ENCODE data around the gene ACOT7.
"Not testable (repeated sequence)": the region's sequence is repeated elsewhere in the genome, so short reads cannot be mapped to it uniquely, and the experiment has no call there.

ACOT7 gene

GRCh38 chr1:6393400-6394187, at the start of gene ACOT7:
Gene ACOT7, minus strand, starts transcription at chr1:6393767. Its CDS starts 368 bp downstream, at chr1:6393399.
- DNase-seq, result peak; percentile 81

DNA sequence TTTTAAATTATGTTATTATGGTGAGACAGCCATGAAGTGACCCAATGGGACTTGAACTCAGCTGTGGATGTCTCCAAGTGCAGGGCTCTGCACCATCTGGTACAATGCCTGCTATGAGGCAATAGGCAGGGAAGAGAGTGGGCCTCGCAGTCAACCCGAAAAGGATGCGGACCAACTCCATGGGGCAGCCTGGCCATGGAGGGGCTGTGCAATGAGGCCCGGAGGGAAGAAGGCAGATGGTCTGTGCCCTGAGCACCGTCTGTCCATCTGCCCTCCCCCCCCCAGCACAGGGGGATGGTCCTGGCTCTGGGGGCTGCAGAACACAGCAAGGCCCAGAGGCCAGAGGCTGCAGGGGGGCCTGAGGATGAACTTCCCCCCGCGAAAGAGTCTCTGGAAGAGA, 48.0 kb upstream of the ACOT7 start:
- DNase-seq, result no peak

DNA sequence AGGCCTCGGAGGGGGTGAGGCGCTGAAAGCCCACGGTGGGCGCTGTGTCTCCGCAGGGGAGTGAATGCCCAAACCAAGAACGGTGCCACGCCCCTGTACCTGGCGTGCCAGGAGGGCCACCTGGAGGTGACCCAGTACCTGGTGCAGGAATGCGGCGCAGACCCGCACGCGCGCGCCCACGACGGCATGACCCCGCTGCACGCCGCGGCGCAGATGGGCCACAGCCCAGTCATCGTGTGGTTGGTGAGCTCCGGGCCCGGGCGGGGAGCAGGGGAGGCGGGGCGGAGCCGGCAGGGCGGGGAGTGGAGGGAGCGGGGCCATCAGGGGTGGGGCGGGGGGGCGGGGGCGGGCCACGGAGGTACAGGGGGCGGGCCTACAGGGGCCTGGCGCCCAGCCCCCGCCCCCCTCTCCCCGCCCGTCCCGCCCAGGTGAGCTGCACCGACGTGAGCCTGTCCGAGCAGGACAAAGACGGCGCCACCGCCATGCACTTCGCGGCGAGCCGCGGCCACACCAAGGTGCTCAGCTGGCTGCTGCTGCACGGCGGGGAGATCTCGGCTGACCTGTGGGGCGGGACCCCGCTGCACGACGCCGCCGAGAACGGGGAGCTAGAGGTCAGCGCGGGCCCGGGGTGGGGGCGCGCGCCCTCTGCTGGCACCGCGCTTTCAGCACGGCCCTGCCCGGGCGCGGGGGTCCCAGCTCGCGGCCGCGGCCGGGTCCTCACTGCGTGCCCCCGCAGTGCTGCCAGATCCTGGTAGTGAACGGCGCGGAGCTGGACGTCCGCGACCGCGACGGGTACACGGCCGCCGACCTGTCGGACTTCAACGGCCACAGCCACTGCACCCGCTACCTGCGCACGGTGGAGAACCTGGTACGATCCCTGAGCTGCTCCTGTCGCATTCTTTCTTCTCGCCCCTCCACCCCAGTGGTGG, 46.9 kb upstream of the ACOT7 start:
- DNase-seq, result peak; percentile 13

DNA sequence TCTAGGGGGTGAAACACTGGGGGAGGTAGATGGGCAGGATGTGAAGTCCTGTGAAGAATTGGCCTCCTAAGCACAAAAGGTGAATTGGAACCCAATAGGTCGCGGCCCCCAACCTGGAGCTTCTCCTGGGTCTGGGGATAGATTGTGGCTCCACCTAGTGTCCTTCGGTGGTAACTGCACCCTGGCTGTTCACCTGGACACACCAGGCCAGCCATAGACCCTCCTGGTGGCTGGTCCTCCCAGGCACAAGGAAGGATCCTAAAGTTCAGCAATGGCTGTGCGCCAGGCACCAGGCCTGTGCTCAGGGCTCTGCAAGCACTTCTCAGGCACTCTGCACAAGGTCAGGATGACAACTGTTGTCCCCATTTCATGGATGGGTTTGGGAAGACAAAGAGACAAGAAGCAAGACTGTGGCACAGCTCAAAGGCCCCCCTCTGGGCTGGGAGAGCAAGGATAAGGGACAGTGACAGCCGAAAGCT, 44.5 kb upstream of the ACOT7 start:
- DNase-seq, result peak; percentile 5

- DNase-seq, result not testable (repeated sequence)
Observed at GRCh38 chr1:6437012-6437700, 43.6 kb upstream of the ACOT7 start.

- not testable (repeated sequence) for DNase-seq
Observed at GRCh38 chr1:6436277-6436676, 42.7 kb upstream of the ACOT7 start.

DNA sequence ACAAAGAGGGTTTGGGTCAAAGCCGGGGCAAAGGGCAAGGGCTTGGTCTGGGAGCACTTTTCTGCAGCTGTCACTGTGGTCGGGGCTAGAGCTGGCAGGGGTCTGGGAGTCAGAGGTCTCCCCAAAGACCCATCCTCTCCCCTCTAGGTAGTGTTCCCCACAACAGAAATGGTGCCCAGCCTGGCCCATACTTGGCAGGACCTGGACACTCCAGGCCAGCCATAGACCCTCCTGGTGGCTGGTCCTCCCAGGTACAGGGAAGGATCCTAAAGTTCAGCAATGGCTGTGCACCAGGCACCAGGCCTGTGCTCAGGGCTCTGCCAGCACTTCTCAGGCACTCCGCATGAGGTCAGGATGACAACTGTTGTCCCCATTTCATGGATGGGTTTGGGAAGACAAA, 42.0 kb upstream of the ACOT7 start:
- no peak for DNase-seq

DNA sequence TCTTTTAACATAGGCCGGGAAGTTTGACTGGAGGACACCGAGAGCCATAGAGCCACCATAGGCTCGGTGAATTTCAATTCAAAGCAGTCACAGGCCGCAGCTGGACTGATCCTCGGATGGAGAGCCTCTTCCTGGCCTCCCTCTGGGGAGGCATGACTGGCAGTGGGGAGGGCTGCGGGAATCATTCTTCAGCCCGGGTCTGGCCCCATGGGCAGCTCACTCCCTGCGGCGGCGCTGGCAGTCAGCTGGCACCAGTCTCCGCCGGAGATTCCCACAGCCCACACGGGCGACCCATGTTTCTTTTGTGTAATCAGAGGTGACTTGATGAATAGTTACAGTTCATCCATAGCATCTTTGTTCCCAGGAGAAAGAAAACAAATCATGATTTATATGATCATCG, 41.6 kb upstream of the ACOT7 start:
- no peak for DNase-seq

DNA sequence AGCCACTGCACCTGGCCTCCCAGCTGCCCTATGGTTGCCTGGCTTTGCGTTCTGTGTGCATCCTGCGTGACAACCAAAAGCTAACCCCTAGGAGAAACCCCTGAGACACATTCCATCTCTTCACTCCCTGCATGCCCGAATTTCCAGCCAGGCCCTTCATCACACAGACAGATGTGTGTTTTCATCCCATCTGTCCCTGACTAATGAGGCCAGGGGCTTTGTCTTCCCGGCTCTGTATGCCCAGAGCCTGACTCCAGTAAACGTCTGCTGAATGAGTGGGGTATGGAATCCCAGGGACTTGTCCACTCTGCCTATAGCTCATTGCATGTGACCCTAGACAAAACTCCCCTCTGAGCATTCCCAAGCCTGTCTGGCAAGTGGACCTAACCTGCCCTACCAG, 40.6 kb upstream of the ACOT7 start:
- DNase-seq, result no peak

GRCh38 chr1:6431645-6432579, 38.3 kb upstream of the ACOT7 start:
- not testable (repeated sequence) for DNase-seq

DNA sequence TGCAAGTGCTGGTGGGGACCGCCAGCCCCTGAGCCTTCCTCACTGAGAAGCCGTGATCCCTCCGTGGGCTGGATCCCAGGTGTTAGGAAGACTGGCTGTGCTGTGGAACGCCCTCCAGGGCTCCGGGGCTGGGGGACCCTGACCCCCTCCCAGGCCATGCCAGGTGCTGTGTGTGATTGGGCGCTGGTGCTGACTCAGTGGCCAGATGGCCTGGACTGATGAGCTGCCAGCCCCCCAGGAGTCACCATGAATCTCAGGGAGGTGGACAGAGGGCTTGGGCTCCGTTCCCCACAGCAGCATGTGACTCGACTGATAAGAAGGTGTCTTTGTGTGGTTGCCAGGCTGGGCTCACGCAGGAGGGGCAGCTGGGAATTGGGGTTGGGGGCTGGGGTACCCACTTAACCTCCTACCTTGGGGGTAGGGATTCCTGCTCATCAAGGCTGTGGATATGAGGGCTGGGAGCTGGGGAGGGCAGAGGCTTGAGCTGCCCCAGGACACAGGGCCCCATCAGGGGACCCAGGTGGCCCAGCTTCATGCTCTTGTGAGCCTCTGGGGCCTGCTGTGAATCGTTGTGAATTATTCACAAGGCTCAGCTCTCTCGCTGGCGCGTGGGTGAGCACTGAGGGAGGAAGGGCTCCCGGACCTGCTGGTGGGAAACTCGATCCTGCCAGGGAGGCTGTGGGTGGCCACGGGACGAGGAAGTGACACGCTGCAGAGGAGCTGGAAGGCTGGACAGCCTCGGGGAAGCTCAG, 36.3 kb upstream of the ACOT7 start:
- DNase-seq, result not testable (repeated sequence)

DNA sequence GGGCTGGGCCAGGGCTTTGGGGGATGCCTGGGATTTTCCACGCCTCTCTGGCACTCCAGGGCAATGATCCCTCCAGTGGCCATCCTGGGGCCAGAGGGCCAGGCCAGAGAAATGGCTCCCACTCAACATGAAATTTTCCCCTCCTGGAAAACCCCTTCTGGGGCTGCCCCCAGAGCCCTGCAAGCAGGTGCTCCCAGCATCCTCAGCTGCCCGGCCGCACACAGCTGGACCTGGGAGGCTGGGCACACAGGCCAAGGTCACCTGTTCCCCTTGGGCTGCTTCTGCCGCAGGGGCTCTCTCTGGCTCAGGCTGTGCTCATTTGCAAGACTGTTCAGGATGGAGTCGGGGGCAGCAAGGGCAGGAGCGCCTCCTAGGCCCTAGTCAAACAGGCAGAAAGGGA, 34.9 kb upstream of the ACOT7 start:
- not testable (repeated sequence) for DNase-seq

- DNase-seq, result no peak
Observed at GRCh38 chr1:6427441-6428390, 34.1 kb upstream of the ACOT7 start.

- no peak for DNase-seq
Observed at GRCh38 chr1:6426972-6427350, 33.4 kb upstream of the ACOT7 start.

DNA sequence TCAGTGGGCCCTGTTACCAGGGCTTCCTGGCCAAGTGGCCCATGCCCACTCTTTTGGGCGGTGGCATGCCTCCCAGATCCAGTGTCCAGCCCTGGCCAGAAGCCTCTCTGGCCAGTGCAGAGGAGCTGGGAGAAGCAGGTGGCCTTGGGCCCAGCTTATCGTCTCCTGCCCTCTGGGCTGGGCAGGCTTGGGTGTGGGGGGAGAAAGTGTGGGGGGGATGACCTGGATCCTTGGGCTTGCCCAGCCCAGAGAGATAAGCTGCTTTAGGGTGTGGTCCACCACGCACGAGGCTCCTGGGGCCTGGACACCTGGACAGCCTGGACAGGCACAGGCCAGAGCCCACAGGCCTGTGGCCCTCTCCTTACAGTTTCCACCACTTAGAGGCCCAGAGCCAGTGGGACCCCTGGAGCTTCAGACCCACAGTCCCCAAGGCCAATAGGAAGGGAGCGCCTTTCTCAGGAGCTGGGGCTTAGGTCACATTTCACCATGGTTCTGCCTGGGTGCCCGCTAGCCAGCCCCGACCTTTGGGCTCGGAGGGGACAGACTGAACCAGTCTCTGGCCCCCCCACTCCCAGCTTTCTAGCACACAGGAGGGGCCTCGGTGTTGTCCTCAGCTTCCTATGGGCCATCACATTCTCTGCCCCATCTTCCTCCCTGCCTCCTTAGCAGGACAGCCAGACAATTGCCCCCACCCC, 32.9 kb upstream of the ACOT7 start:
- no peak for DNase-seq

GRCh38 chr1:6425658-6426057, 32.1 kb upstream of the ACOT7 start:
- DNase-seq, result no peak

GRCh38 chr1:6424619-6425593, 31.3 kb upstream of the ACOT7 start, which contains the start of gene ESPN:
Gene ESPN, plus strand, starts transcription at chr1:6424776. Its CDS starts 180 bp downstream, at chr1:6424956.
- no peak for DNase-seq

- no peak for DNase-seq
Observed at GRCh38 chr1:6424000-6424565, 30.5 kb upstream of the ACOT7 start.

Data from GDM1 (cell line).